ENCODE results near the gene CMTM4. TPM values are rescaled to one million over a fixed set of nuclear protein-coding genes. Genes with fewer than 3 reads are reported as not detected.
"Not testable (repeated sequence)": the region's sequence is repeated elsewhere in the genome, so short reads cannot be mapped to it uniquely, and the experiment has no call there.

The CMTM4 gene
- total RNA-seq, 1 experiment from 2014 or later, result 77.8 TPM

DNA sequence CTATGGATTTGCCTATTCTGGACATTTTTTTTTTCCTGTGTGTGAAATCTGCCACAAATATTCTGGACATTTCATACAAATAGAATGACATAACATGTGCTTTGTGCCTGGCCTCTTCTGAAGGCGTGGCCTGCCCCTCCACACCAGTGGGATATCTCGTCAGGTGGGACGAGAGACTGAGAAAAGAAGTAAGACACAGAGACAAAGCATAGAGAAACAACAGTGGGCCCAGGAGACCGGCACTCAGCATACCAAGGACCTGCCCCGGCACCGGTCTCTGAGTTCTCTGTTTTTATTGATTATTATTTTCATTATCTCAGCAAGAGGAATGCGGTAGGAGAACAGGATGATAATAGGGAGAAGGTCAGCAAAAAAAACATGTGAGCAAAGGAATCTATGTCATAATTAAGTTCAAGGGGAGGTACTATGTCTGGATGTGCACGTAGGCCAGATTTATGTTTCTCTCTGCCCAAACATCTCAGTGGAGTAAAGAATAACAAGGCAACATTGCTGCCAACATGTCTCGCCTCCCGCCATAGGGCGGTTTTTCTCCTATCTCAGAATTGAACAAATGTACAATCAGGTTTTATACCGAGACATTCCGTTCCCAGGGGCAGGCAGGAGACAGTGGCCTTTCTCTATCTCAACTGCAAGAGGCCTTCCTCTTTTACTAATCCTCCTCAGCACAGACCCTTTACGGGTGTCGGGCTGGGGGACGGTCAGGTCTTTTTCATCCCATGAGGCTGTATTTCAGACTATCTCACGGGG, 68.7 kb downstream of the CMTM4 start:
- H3K36me3 ChIP-seq (ENCODE audit: control insufficient read depth in 1 of 2, insufficient read depth in 2 of 2, low read length in 2 of 2); H3K4me1 ChIP-seq (ENCODE audit: control insufficient read depth in 1 of 2, insufficient read depth in 2 of 2, low read length in 2 of 2); CTCF ChIA-PET; H3K27ac ChIP-seq (ENCODE audit: low read depth, low read length); ATAC-seq; H3K9me3 ChIP-seq (ENCODE audit: control insufficient read depth in 1 of 2, insufficient read depth in 1 of 2, low read depth in 1 of 2, low read length in 2 of 2); H3K9ac ChIP-seq (ENCODE audit: low read length); H3K27me3 ChIP-seq (ENCODE audit: insufficient read depth, low read length); H3K79me2 ChIP-seq (ENCODE audit: insufficient read depth, low read length); H4K20me1 ChIP-seq (ENCODE audit: insufficient read depth); BruUV-seq (replicated peaks); RAD21 ChIA-PET (ENCODE audit: low non-redundant PET in 1 of 2, low total read pairs in 2 of 2, uncharacterized antibody in 2 of 2, unreplicated experiment in 2 of 2); POLR2A ChIA-PET; intact Hi-C loops (cut with micrococcal nuclease); H3K4me3 ChIP-seq (replicated peaks in 1 of 2; ENCODE audit: low read depth in 1 of 2, low read length in 2 of 2); DNase-seq (ENCODE audit: low read depth, low spot score); H3K9me2 ChIP-seq (ENCODE audit: insufficient read depth); H2AFZ ChIP-seq (ENCODE audit: low read depth, low read length, poor library complexity, severe bottlenecking); H3K4me2 ChIP-seq (ENCODE audit: low read length): not testable (repeated sequence)

- no peaks in the 10 kb centered on the region for H3K79me2 ChIP-seq (ENCODE audit: insufficient read depth, low read length)
- H3K9me2 ChIP-seq (ENCODE audit: insufficient read depth), result no peaks in the 10 kb centered on the region
- no peak overlapping the region for H2AFZ ChIP-seq (ENCODE audit: low read depth, low read length, poor library complexity, severe bottlenecking)
- peaks cover 8 to 17% of the 10 kb centered on the region in 2 experiments for H3K4me1 ChIP-seq (ENCODE audit: control insufficient read depth in 1 of 2, insufficient read depth in 2 of 2, low read length in 2 of 2)
- H3K4me3 ChIP-seq (replicated peaks in 1 of 2; ENCODE audit: low read depth in 1 of 2, low read length in 2 of 2), result no peak overlapping the region
- no peaks in the 10 kb centered on the region for H3K27me3 ChIP-seq (ENCODE audit: insufficient read depth, low read length)
- ATAC-seq, result no peak
- no TSS peak for BruUV-seq (replicated peaks)
- intact Hi-C loops (cut with micrococcal nuclease), result no loop called here
- no peak overlapping the region for H3K4me2 ChIP-seq (ENCODE audit: low read length)
- ChIA-PET POLR2A (no interaction called here), CTCF (no interaction called here), RAD21 (ENCODE audit: low non-redundant PET in 1 of 2, low total read pairs in 2 of 2, uncharacterized antibody in 2 of 2, unreplicated experiment in 2 of 2) (no interaction called here)
- no peaks in the 10 kb centered on the region for H4K20me1 ChIP-seq (ENCODE audit: insufficient read depth)
- no peak overlapping the region for H3K9ac ChIP-seq (ENCODE audit: low read length)
- no peak for TF ChIP-seq YY1 (IDR thresholded peaks at IDR 0.05; ENCODE audit: extremely low read depth, insufficient replicate concordance, low read depth, low read length)
- no peak for TF ChIP-seq ZNF274 (IDR thresholded peaks at IDR 0.05; ENCODE audit: low read depth, low read length)
- TF ChIP-seq EZH2phosphoT487 (IDR thresholded peaks at IDR 0.05; ENCODE audit: borderline replicate concordance), result no peak
- TF ChIP-seq, protein P1, sequence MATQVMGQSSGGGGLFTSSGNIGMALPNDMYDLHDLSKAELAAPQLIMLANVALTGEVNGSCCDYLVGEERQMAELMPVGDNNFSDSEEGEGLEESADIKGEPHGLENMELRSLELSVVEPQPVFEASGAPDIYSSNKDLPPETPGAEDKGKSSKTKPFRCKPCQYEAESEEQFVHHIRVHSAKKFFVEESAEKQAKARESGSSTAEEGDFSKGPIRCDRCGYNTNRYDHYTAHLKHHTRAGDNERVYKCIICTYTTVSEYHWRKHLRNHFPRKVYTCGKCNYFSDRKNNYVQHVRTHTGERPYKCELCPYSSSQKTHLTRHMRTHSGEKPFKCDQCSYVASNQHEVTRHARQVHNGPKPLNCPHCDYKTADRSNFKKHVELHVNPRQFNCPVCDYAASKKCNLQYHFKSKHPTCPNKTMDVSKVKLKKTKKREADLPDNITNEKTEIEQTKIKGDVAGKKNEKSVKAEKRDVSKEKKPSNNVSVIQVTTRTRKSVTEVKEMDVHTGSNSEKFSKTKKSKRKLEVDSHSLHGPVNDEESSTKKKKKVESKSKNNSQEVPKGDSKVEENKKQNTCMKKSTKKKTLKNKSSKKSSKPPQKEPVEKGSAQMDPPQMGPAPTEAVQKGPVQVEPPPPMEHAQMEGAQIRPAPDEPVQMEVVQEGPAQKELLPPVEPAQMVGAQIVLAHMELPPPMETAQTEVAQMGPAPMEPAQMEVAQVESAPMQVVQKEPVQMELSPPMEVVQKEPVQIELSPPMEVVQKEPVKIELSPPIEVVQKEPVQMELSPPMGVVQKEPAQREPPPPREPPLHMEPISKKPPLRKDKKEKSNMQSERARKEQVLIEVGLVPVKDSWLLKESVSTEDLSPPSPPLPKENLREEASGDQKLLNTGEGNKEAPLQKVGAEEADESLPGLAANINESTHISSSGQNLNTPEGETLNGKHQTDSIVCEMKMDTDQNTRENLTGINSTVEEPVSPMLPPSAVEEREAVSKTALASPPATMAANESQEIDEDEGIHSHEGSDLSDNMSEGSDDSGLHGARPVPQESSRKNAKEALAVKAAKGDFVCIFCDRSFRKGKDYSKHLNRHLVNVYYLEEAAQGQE (IDR thresholded peaks at IDR 0.05; ENCODE audit: low read depth), result no peak
- TF ChIP-seq TCF7L2 (IDR thresholded peaks at IDR 0.05; ENCODE audit: borderline replicate concordance, extremely low read depth, insufficient read depth, insufficient read length), result no peak
- no peak for TF ChIP-seq CTCF (IDR thresholded peaks at IDR 0.05 in 2 of 3, conservative IDR thresholded peaks at IDR 0.05 in 1 of 3; ENCODE audit: borderline replicate concordance in 1 of 3, insufficient read depth in 1 of 3, low read depth in 2 of 3, low read length in 2 of 3)
- no peak for TF ChIP-seq ZBTB33 (IDR thresholded peaks at IDR 0.05; ENCODE audit: extremely low read depth, insufficient replicate concordance, low read length)
- TF ChIP-seq EGR1 (IDR thresholded peaks at IDR 0.05; ENCODE audit: low read depth), result no peak
- DNase-seq (ENCODE audit: low read depth, low spot score), result no peak
- no peak overlapping the region for H3K27ac ChIP-seq (ENCODE audit: low read depth, low read length)
- H3K9me3 ChIP-seq (ENCODE audit: control insufficient read depth in 1 of 2, insufficient read depth in 1 of 2, low read depth in 1 of 2, low read length in 2 of 2), result no peaks in the 10 kb centered on the region
- peaks cover 0 to 4% of the 10 kb centered on the region in 2 experiments; a peak in 1 of 4 replicates for H3K36me3 ChIP-seq (ENCODE audit: control insufficient read depth in 1 of 2, insufficient read depth in 2 of 2, low read length in 2 of 2)
These were observed 72.8 kb downstream of the CMTM4 start for GRCh38 chr16:66623755-66624154.

All from HCT116 (cell line).